Measurements from ENCODE around the gene TUBA1B.
A peak's percentile ranks its signal among the peaks of the same experiment; 100 is the strongest.

Gene TUBA1B

GRCh38 chr12:49126852-49127763, 4.1 kb downstream of the TUBA1B start:
- no peak for DNase-seq

GRCh38 chr12:49121047-49121696, 10.0 kb downstream of the TUBA1B start:
- DNase-seq, result peak; percentile 30

- DNase-seq, result no peak
Observed at GRCh38 chr12:49111206-49111605, 20.0 kb downstream of the TUBA1B start.

GRCh38 chr12:49110464-49111155, 20.6 kb downstream of the TUBA1B start, which contains the start of gene LMBR1L:
Gene LMBR1L, minus strand, starts transcription at chr12:49110847. Its CDS starts 292 bp downstream, at chr12:49110555.
- DNase-seq, result peak; percentile 97

GRCh38 chr12:49109641-49110463, 21.3 kb downstream of the TUBA1B start:
- no peak for DNase-seq

GRCh38 chr12:49108958-49109404, 22.2 kb downstream of the TUBA1B start:
- no peak for DNase-seq

GRCh38 chr12:49105504-49106084, 25.6 kb downstream of the TUBA1B start:
- no peak for DNase-seq

GRCh38 chr12:49104822-49105221, 26.4 kb downstream of the TUBA1B start:
- no peak for DNase-seq

- no peak for DNase-seq
Observed at GRCh38 chr12:49100380-49100779, 30.8 kb downstream of the TUBA1B start.

- no peak for DNase-seq
Observed at GRCh38 chr12:49098703-49099102, 32.5 kb downstream of the TUBA1B start.

GRCh38 chr12:49098035-49098451, 33.2 kb downstream of the TUBA1B start:
- no peak for DNase-seq

GRCh38 chr12:49097381-49097780, 33.8 kb downstream of the TUBA1B start:
- no peak for DNase-seq

- no peak for DNase-seq
Observed at GRCh38 chr12:49094975-49095365, 36.2 kb downstream of the TUBA1B start.

GRCh38 chr12:49094160-49094974, 36.8 kb downstream of the TUBA1B start, which contains the start of gene DHH:
Gene DHH, minus strand, starts transcription at chr12:49094801. Its CDS starts 289 bp downstream, at chr12:49094512.
- DNase-seq, result no peak

GRCh38 chr12:49093792-49094159, 37.4 kb downstream of the TUBA1B start:
- DNase-seq, result no peak

- no peak for DNase-seq
Observed at GRCh38 chr12:49092816-49093406, 38.3 kb downstream of the TUBA1B start.

- DNase-seq, result no peak
Observed at GRCh38 chr12:49092086-49092815, 38.9 kb downstream of the TUBA1B start.

GRCh38 chr12:49091836-49092085, 39.4 kb downstream of the TUBA1B start:
- no peak for DNase-seq

- DNase-seq, result no peak
Observed at GRCh38 chr12:49091056-49091835, 39.9 kb downstream of the TUBA1B start.
